ENCODE results near the gene KCNJ10.

KCNJ10 gene

GRCh38 chr1:160098852-160099561 is 29.0 kb upstream of the KCNJ10 start:
- peak; percentile 95 for DNase-seq

GRCh38 chr1:160097911-160098851 is 28.2 kb upstream of the KCNJ10 start, which contains the start of gene IGSF8:
Gene IGSF8 (minus strand): TSS chr1:160098619. CDS start chr1:160098472, 147 bp downstream.
- DNase-seq: peak; percentile 95

- DNase-seq: no peak
These were observed 27.4 kb upstream of the KCNJ10 start for GRCh38 chr1:160097151-160097910.

- DNase-seq: no peak
These were observed 26.5 kb upstream of the KCNJ10 start for GRCh38 chr1:160096274-160097116.

- no peak for DNase-seq
These were observed 25.6 kb upstream of the KCNJ10 start for GRCh38 chr1:160095382-160096105.

GRCh38 chr1:160094806-160095205 is 24.8 kb upstream of the KCNJ10 start:
- DNase-seq: no peak

GRCh38 chr1:160094291-160094625 is 24.3 kb upstream of the KCNJ10 start:
- no peak for DNase-seq

- DNase-seq: no peak
These were observed 23.8 kb upstream of the KCNJ10 start for GRCh38 chr1:160093624-160094290.

GRCh38 chr1:160093069-160093395 is 23.1 kb upstream of the KCNJ10 start:
- no peak for DNase-seq

- DNase-seq: no peak
These were observed 22.6 kb upstream of the KCNJ10 start for GRCh38 chr1:160092366-160093068.

GRCh38 chr1:160091666-160092223 is 21.8 kb upstream of the KCNJ10 start:
- no peak for DNase-seq

GRCh38 chr1:160090760-160091159 is 20.8 kb upstream of the KCNJ10 start:
- no peak for DNase-seq

GRCh38 chr1:160089883-160090282 is 19.9 kb upstream of the KCNJ10 start:
- no peak for DNase-seq

- no peak for DNase-seq
These were observed 17.2 kb upstream of the KCNJ10 start for GRCh38 chr1:160087118-160087662.

GRCh38 chr1:160086456-160086892 is 16.5 kb upstream of the KCNJ10 start:
- no peak for DNase-seq

GRCh38 chr1:160085686-160086455 is 15.9 kb upstream of the KCNJ10 start:
- DNase-seq: peak; percentile 44

- DNase-seq: no peak
These were observed 14.9 kb upstream of the KCNJ10 start for GRCh38 chr1:160084771-160085321.

GRCh38 chr1:160083968-160084770 is 14.2 kb upstream of the KCNJ10 start:
- peak; percentile 71 for DNase-seq
